H1 (cell line): ENCODE data around the gene SUCLG2. TPM values are rescaled to one million over a fixed set of nuclear protein-coding genes. Genes with fewer than 3 reads are reported as not detected.

Experiments
- CTCF ChIA-PET: fragments of 300-600 bp; sonication (Branson Sonifier 250); formaldehyde crosslinking; loops from one replicate; lab custom pipeline; 2021; ENCODE audit not compliant: partially characterized antibody; lab: Charles Lee
- POLR2A ChIA-PET: fragments of 300-600 bp; sonication (Branson Sonifier 250); formaldehyde crosslinking; loops from one replicate; lab custom pipeline; 2021; ENCODE audit warnings: inconsistent platforms; ENCODE audit not compliant: partially characterized antibody; lab: Charles Lee
- DNase-seq, 2 experiments: peaks; one replicate each; pipeline versions ENCODE4 v3.0.0 to v3.0.0-alpha.2; 2010 to 2022; ENCODE audit warnings: low spot score in 2 of 2, low read depth in 1 of 2, mixed read lengths in 1 of 2
- FAIRE-seq: peaks from 2 replicates; lab custom pipeline; 2011; peaks lifted over from hg19 to GRCh38; lab: Jason Lieb, UNC
- H2AFZ ChIP-seq: 2 replicates; pipeline ENCODE4 v1.8.1; 2012; ENCODE audit warnings: low read length, inconsistent platforms
- H2AK5ac ChIP-seq: 2 replicates; pipeline ENCODE4 v1.6.1; 2013; ENCODE audit warnings: low read depth, low read length
- H2BK120ac ChIP-seq: replicated peaks from 2 replicates; pipeline ENCODE3; 2013; ENCODE audit warnings: low read depth, low read length, inconsistent platforms
- H2BK12ac ChIP-seq: 2 replicates; pipeline ENCODE4 v1.6.1; 2013; ENCODE audit warnings: low read depth, low read length
- H2BK15ac ChIP-seq: 2 replicates; pipeline ENCODE4 v1.6.1; 2013; ENCODE audit warnings: low read length
- H2BK20ac ChIP-seq: 2 replicates; pipeline ENCODE4 v1.6.1; 2013; ENCODE audit warnings: low read length
- H2BK5ac ChIP-seq: 2 replicates; pipeline ENCODE4 v1.6.1; 2013; ENCODE audit warnings: low read depth, low read length
- H3K14ac ChIP-seq: 2 replicates; pipeline ENCODE4 v1.6.1; 2013; ENCODE audit warnings: inconsistent platforms; ENCODE audit not compliant: insufficient read length
- H3K18ac ChIP-seq: 2 replicates; pipeline ENCODE4 v1.6.1; 2013; ENCODE audit warnings: low read length; ENCODE audit errors: extremely low read depth
- H3K23ac ChIP-seq: 2 replicates; pipeline ENCODE4 v1.6.1; 2013; ENCODE audit warnings: inconsistent platforms; ENCODE audit not compliant: insufficient read length
- H3K23me2 ChIP-seq: 2 replicates; pipeline ENCODE4 v1.6.1; 2013; ENCODE audit warnings: low read depth, low read length
- H3K27ac ChIP-seq: 2 replicates; pipeline ENCODE4 v1.6.1; 2011; ENCODE audit warnings: low read depth, low read length, inconsistent platforms
- H3K27me3 ChIP-seq, 4 experiments: replicated peaks in 1 of 4; 1 replicate in 1 of 4; 2 replicates in 3 of 4; pipeline versions ENCODE4 v1.6.1 to v1.8.1; 2011 to 2013; ENCODE audit warnings: low read length in 3 of 4, mild to moderate bottlenecking in 3 of 4, inconsistent platforms in 2 of 4, mixed read lengths in 2 of 4, moderate library complexity in 1 of 4; ENCODE audit not compliant: control insufficient read depth in 3 of 4, insufficient read depth in 3 of 4; ENCODE audit errors: extremely low read depth in 1 of 4
- H3K36me3 ChIP-seq, 4 experiments: 2 replicates each; pipeline versions ENCODE4 v1.6.1 to v1.8.1; 2011 to 2013; ENCODE audit warnings: mild to moderate bottlenecking in 4 of 4, low read length in 3 of 4, moderate library complexity in 2 of 4, control low read depth in 1 of 4, inconsistent platforms in 1 of 4; ENCODE audit not compliant: insufficient read depth in 4 of 4, control insufficient read depth in 2 of 4
- H3K4ac ChIP-seq: replicated peaks from 2 replicates; pipeline ENCODE3; 2013; ENCODE audit warnings: low read length, low read depth, mixed read lengths, inconsistent platforms; ENCODE audit not compliant: insufficient read length
- H3K4me1 ChIP-seq, 4 experiments: replicated peaks in 1 of 4; 1 replicate in 1 of 4; 2 replicates in 3 of 4; pipeline versions ENCODE4 v1.6.1 to v1.8.1; 2011 to 2013; ENCODE audit warnings: low read length in 3 of 4, inconsistent platforms in 2 of 4, mixed read lengths in 1 of 4; ENCODE audit not compliant: insufficient read depth in 4 of 4, control insufficient read depth in 3 of 4
- H3K4me2 ChIP-seq, 2 experiments: 2 replicates each; pipeline versions ENCODE4 v1.6.1 to v1.8.1; 2011 to 2013; ENCODE audit warnings: low read depth in 2 of 2, low read length in 2 of 2, control low read depth in 1 of 2, inconsistent platforms in 1 of 2, mild to moderate bottlenecking in 1 of 2; ENCODE audit not compliant: insufficient read depth in 1 of 2
- H3K4me3 ChIP-seq, 4 experiments: fragments of 200-600, 300-600 bp in 1 of 4; sonication (generic), shearing (Covaris generic), sonication (Bioruptor Twin) in 1 of 4; 2 replicates each; pipeline versions ENCODE4 v1.5.1 to v1.8.1; 2011 to 2016; ENCODE audit warnings: low read length in 4 of 4, low read depth in 3 of 4, control low read depth in 2 of 4, inconsistent platforms in 2 of 4, mild to moderate bottlenecking in 2 of 4, mixed read lengths in 1 of 4, moderate library complexity in 1 of 4; ENCODE audit not compliant: insufficient read depth in 2 of 4; ENCODE audit errors: extremely low read depth in 1 of 4
- H3K56ac ChIP-seq: replicated peaks from 2 replicates; pipeline ENCODE3; 2013; ENCODE audit warnings: low read depth, mild to moderate bottlenecking, mixed read lengths, low read length, inconsistent platforms; ENCODE audit not compliant: insufficient read length
- H3K79me1 ChIP-seq: 2 replicates; pipeline ENCODE4 v1.6.1; 2013; ENCODE audit warnings: low read depth, low read length, control low read depth
- H3K79me2 ChIP-seq, 2 experiments: 2 replicates each; pipeline versions ENCODE4 v1.6.1 to v1.8.1; 2012 to 2013; ENCODE audit warnings: low read length in 2 of 2, mild to moderate bottlenecking in 2 of 2, inconsistent platforms in 1 of 2; ENCODE audit not compliant: insufficient read depth in 2 of 2, control insufficient read depth in 1 of 2
- H3K9ac ChIP-seq, 4 experiments: replicated peaks in 1 of 4; 1 replicate in 1 of 4; 2 replicates in 3 of 4; pipeline versions ENCODE4 v1.6.1 to v1.8.1; 2011 to 2013; ENCODE audit warnings: low read depth in 3 of 4, low read length in 3 of 4, control low read depth in 2 of 4, mild to moderate bottlenecking in 2 of 4, moderate library complexity in 2 of 4, inconsistent platforms in 1 of 4; ENCODE audit errors: extremely low read depth in 1 of 4
- H3K9me3 ChIP-seq, 2 experiments: 2 replicates each; pipeline versions ENCODE4 v1.6.1 to v1.8.1; 2012 to 2013; ENCODE audit warnings: mild to moderate bottlenecking in 2 of 2, moderate library complexity in 2 of 2, control low read depth in 1 of 2, inconsistent platforms in 1 of 2, low read depth in 1 of 2, low read length in 1 of 2, mixed read lengths in 1 of 2; ENCODE audit not compliant: insufficient read depth in 2 of 2
- H4K20me1 ChIP-seq, 2 experiments: replicated peaks in 1 of 2; 2 replicates each; pipeline versions ENCODE3 to v1.8.1; 2011 to 2013; ENCODE audit warnings: inconsistent platforms in 2 of 2, low read length in 2 of 2, mild to moderate bottlenecking in 1 of 2; ENCODE audit not compliant: insufficient read depth in 2 of 2, control insufficient read depth in 1 of 2
- H4K5ac ChIP-seq: 2 replicates; pipeline ENCODE4 v1.6.1; 2013; ENCODE audit warnings: low read length, low read depth, mixed read lengths, inconsistent platforms; ENCODE audit not compliant: insufficient read length
- H4K8ac ChIP-seq: 2 replicates; pipeline ENCODE4 v1.8.0; 2013; ENCODE audit warnings: mild to moderate bottlenecking, moderate library complexity, low read length, inconsistent platforms; ENCODE audit not compliant: insufficient read depth; ENCODE audit errors: extremely low read depth
- H4K91ac ChIP-seq: replicated peaks from 2 replicates; pipeline ENCODE3; 2013; ENCODE audit warnings: low read length, mixed read lengths, inconsistent platforms; ENCODE audit not compliant: insufficient read length
- ASH2L ChIP-seq: fragments of 200-600, 300-600 bp; sonication (generic); IDR thresholded peaks from one replicate; pipeline ENCODE4 v1.7.1; 2017; ENCODE audit warnings: low read length
- CREB1 ChIP-seq: IDR thresholded peaks from 2 replicates; pipeline ENCODE4 v1.6.1; 2012; ENCODE audit warnings: inconsistent platforms
- CTCF ChIP-seq, 3 experiments: IDR thresholded peaks; 1 replicate in 2 of 3; 2 replicates in 1 of 3; pipeline versions ENCODE4 v1.5.1 to v1.6.1; 2011; ENCODE audit warnings: low read length in 3 of 3, mild to moderate bottlenecking in 3 of 3, inconsistent platforms in 2 of 3, low read depth in 1 of 3, moderate library complexity in 1 of 3; ENCODE audit not compliant: insufficient read depth in 1 of 3; ENCODE audit errors: control extremely low read depth in 1 of 3
- EGR1 ChIP-seq: IDR thresholded peaks from 2 replicates; pipeline ENCODE4 v1.6.1; 2011; ENCODE audit warnings: low read depth, low read length, borderline replicate concordance
- GTF2F1 ChIP-seq: IDR thresholded peaks from 2 replicates; pipeline ENCODE4 v1.6.1; 2012; ENCODE audit warnings: low read depth, low read length, improper control_type of control experiment, borderline replicate concordance
- JUN ChIP-seq: IDR thresholded peaks from 2 replicates; pipeline ENCODE4 v1.6.1; 2011; ENCODE audit warnings: low read depth, mild to moderate bottlenecking, improper control_type of control experiment, low read length
- MAFK ChIP-seq: IDR thresholded peaks from 2 replicates; pipeline ENCODE4 v1.6.1; 2012; ENCODE audit warnings: low read depth, mild to moderate bottlenecking, improper control_type of control experiment, low read length
- POLR2AphosphoS5 ChIP-seq: IDR thresholded peaks from 2 replicates; pipeline ENCODE4 v1.6.1; 2011; ENCODE audit warnings: low read depth, low read length
- SIX5 ChIP-seq: IDR thresholded peaks from 2 replicates; pipeline ENCODE4 v1.6.1; 2011; ENCODE audit warnings: mild to moderate bottlenecking, low read depth, low read length
- SRF ChIP-seq: IDR thresholded peaks from 2 replicates; pipeline ENCODE4 v1.6.1; 2011; ENCODE audit warnings: mild to moderate bottlenecking, low read depth, low read length, moderate library complexity
- TCF12 ChIP-seq: IDR thresholded peaks from 2 replicates; pipeline ENCODE4 v1.6.1; 2011; ENCODE audit warnings: low read depth, mild to moderate bottlenecking, low read length
- USF2 ChIP-seq: IDR thresholded peaks from 2 replicates; pipeline ENCODE4 v1.6.1; 2011; ENCODE audit warnings: low read length, improper control_type of control experiment
- WGBS, 2 experiments: shearing (Covaris generic) in 1 of 2; methylation state at CpG; one replicate each; pipeline versions ENCODE4 v1.1.6 to v1.1.7; 2013 to 2015; ENCODE audit warnings: low lambda C conversion rate in 2 of 2, mixed read lengths in 2 of 2, inconsistent platforms in 1 of 2, low coverage in 1 of 2, missing lambda C conversion rate in 1 of 2; ENCODE audit not compliant: insufficient replicate concordance in 2 of 2, insufficient coverage in 1 of 2, insufficient read length in 1 of 2; ENCODE audit errors: extremely low coverage in 1 of 2, missing lambda C conversion rate in 1 of 2; 5-methylcytosine and 5-hydroxymethylcytosine counted together
- polyA plus RNA-seq, 7 experiments: library from polyadenylated mRNA; depleted of rRNA in 3 of 7; stranded (reverse) in 5 of 7; unstranded in 2 of 7; fragments of >200 nt in 5 of 7; fragments of 200-250 nt in 2 of 7; gene quantifications; 1 replicate in 5 of 7; 2 replicates in 1 of 7; 4 replicates in 1 of 7; pipeline versions ENCODE4 v1.2.1 to v1.2.3, GENCODE V29; 2011 to 2013; ENCODE audit warnings: missing spikeins in 2 of 7, mixed read lengths in 2 of 7
- total RNA-seq: library from RNA; stranded (reverse); fragmentation: NEBNext Ultra II Directional; extraction: Animal tissue kit (Norgen Biotek cat#: 25700); gene quantifications from 2 replicates; pipeline ENCODE4 v1.2.1, GENCODE V29; 2021

SUCLG2 gene
- total and polyA plus RNA-seq, 2 of the 8 experiments (the other 6 are each of a cell fraction or from before 2014, with no cell fraction given): 12.9 to 46.2 TPM

- CTCF ChIA-PET: interaction anchor here (0.6 to 1.6 kb wide), 3 partner anchors 11 to 1046 kb away, joined by 3 to 5 read pairs (median 5); no protein-coding TSS in a partner anchor
- Histone ChIP-seq H3K79me2 (no peaks in the 10 kb centered on the region), H2BK120ac (no peak overlapping the region), H3K23me2 (no peaks in the 10 kb centered on the region), H3K4me1 (peaks cover 0 to 3% (median 1%) of the 10 kb centered on the region in 4 experiments; a peak in 1 of 7 replicates), H2BK20ac (no peak overlapping the region), H3K14ac (no peak overlapping the region), H3K9me3 (no peaks in the 10 kb centered on the region), H2BK15ac (no peak overlapping the region), H3K56ac (no peak overlapping the region), H2BK5ac (no peak overlapping the region), H4K5ac (no peak overlapping the region), H3K27me3 (no peaks in the 10 kb centered on the region), H3K18ac (no peak overlapping the region), H3K9ac (no peak overlapping the region), H4K8ac (no peak overlapping the region), H3K4ac (no peak overlapping the region), H2AK5ac (no peak overlapping the region), H3K27ac (no peak overlapping the region), H3K36me3 (peaks cover 0 to under 1% (median 0%) of the 10 kb centered on the region in 4 experiments; a peak in 2 of 8 replicates), H4K91ac (no peak overlapping the region), H2AFZ (no peak overlapping the region), H4K20me1 (no peaks in the 10 kb centered on the region), H3K4me2 (no peak overlapping the region), H3K23ac (no peak overlapping the region), H2BK12ac (no peak overlapping the region), H3K79me1 (no peaks in the 10 kb centered on the region), H3K4me3 (no peak overlapping the region)
- DNase-seq: no peak
- FAIRE-seq: no peak
- 88% methylated on average over 4 of the region's 4 CpGs; no CpG with 5 or more reads in 1 of the 2 experiments for WGBS, 2 experiments
- POLR2A ChIA-PET: no interaction called here
- TF ChIP-seq GTF2F1 (no peak), CREB1 (no peak), CTCF (IDR thresholded peaks at IDR 0.05; ENCODE audit: control extremely low read depth in 1 of 3, insufficient read depth in 1 of 3, low read depth in 1 of 3, low read length in 3 of 3) (no peak), MAFK (no peak), TCF12 (no peak), USF2 (no peak), POLR2AphosphoS5 (no peak), ASH2L (no peak), SRF (no peak), JUN (no peak), EGR1 (no peak), SIX5 (no peak)
Measured at GRCh38 chr3:67518236-67518635, 136.2 kb downstream of the SUCLG2 start.
